ENCODE measurements around the gene EMILIN2.

DNA sequence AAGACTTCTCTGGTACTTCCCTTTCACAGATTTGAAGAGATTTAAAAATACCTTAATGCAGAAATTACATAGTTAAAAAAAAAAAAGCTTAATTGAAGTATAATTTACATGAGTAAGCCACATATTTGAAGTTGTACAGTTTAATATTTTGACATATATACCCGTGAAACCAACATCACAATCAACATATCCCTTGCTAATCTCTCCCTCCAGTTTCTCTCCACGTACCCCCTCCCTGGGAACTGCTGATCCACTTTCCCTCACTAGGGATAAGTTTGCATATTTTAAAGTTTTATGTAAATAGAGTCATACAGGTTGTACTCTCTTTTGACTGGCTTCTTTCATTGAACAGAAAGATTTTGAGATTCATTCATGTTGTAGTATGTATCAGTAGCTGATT lies 22.4 kb downstream of the EMILIN2 start:
- no peak for TF ChIP-seq CTCF (IDR thresholded peaks at IDR 0.05)
- no peak for TF ChIP-seq POLR2A (IDR thresholded peaks at IDR 0.05)
- no peak for TF ChIP-seq EP300 (IDR thresholded peaks at IDR 0.05)
